ENCODE measurements around the gene TCTN2.

- no peak for TF ChIP-seq CTCF (conservative IDR thresholded peaks at IDR 0.05; ENCODE audit: low read depth, low read length)
- TF ChIP-seq RCOR1 (IDR thresholded peaks at IDR 0.05; ENCODE audit: insufficient replicate concordance, low read length) = no peak
- no peak for TF ChIP-seq POLR2A (IDR thresholded peaks at IDR 0.05; ENCODE audit: low read depth, low read length)
- TF ChIP-seq RFX5 (IDR thresholded peaks at IDR 0.05; ENCODE audit: low read depth, low read length) = no peak
- TF ChIP-seq BHLHE40 (IDR thresholded peaks at IDR 0.05; ENCODE audit: low read depth, low read length) = no peak
- no peak for TF ChIP-seq SMC3 (IDR thresholded peaks at IDR 0.05; ENCODE audit: low read depth, low read length)
- no peak for TF ChIP-seq USF2 (IDR thresholded peaks at IDR 0.05; ENCODE audit: low read depth, low read length)
- TF ChIP-seq CEBPB (IDR thresholded peaks at IDR 0.05; ENCODE audit: low read depth, low read length) = no peak
- TF ChIP-seq MAFK (IDR thresholded peaks at IDR 0.05; ENCODE audit: low read depth, low read length) = no peak
- TF ChIP-seq NFE2L2 (IDR thresholded peaks at IDR 0.05; ENCODE audit: low read depth, low read length) = no peak
- no peak for TF ChIP-seq MAZ (IDR thresholded peaks at IDR 0.05; ENCODE audit: borderline replicate concordance, low read depth, low read length)
- TF ChIP-seq MXI1 (IDR thresholded peaks at IDR 0.05; ENCODE audit: borderline replicate concordance, low read depth, low read length) = no peak
- no peak for TF ChIP-seq RAD21 (IDR thresholded peaks at IDR 0.05; ENCODE audit: low read length)
- no peak for TF ChIP-seq ELK1 (IDR thresholded peaks at IDR 0.05; ENCODE audit: borderline replicate concordance, low read depth, low read length)
Observed at GRCh38 chr12:123678981-123679380, 8.1 kb downstream of the TCTN2 start.

Measured in IMR-90 (cell line).